ENCODE data around the gene ERBB4.

ERBB4 gene

DNA sequence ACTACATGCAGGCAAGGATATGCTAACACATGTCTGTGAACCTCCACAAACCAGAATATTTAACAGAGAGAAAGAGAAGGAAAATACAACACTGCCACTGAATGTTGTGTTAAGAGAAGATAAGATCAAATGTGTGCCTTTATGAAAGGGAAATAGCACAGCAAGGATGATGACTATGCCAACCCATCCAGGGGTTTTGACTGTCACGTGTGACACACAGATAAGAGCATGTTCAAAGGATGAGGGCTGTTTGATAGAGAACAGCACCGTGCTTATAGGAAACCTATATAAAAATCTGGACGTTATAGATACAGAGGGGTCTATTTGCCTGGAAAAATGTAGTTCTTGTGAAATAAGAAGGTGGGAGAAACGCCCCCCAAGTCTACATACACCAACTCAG is 1070.4 kb downstream of the ERBB4 start:
- DNase-seq (ENCODE audit: low read depth) = no peak

DNA sequence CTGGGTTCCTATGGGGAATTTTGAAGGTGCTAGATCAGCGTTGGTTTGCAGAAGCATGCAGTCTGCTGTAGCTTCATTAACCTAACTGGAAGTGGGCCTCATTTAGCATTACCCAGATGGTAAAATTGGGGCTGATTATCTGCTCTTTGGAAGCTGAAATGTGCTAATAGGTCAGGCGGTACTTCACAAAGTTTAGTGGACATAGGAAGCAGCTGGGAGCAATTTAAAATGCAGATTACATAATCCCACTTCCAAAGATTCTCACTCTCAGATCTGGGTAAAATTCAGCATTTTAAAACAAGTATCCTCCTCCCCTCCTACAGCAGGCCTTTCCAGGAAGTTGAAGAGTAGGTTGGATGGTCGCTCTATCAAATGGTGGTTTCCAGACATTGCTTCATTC is 1075.2 kb downstream of the ERBB4 start:
- no peak for DNase-seq (ENCODE audit: low read depth)

DNA sequence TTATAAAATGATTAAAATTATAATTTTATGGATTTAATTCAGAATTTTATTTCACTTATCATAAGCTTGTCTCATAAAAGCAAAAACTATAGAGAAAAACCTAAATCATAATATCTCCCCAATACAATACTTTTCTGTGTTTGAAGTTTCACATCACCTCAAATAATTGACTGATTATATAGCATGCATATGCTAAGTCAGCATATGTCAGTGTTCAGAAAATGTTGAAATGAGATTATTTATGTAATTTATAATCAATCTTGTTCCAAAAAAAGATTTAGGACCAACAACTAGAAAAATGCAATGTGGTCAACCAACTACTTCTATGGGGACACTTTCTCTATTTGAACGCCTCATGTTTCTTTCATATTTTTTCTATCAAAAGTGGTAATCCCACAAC is 1079.6 kb downstream of the ERBB4 start:
- DNase-seq (ENCODE audit: low read depth) = no peak

DNA sequence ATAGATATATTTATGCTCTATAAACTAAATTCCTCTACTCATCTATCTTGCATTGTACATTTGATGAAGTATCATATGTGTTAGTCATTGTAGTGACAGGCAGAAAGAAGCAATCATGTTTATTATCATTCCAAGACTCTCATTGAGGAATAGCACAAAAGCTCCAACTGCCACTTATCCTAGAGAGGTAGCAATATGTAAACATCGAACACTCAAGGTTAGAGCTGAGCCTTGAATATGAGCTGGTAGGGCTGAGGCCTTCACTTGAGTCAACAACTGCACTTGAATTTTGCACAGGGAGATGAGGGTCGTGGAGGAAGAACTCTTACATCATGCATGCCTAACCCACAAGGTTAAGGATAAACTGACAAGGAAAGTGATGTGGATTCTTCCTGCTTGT is 1081.3 kb downstream of the ERBB4 start:
- DNase-seq (ENCODE audit: low read depth) = no peak

DNA sequence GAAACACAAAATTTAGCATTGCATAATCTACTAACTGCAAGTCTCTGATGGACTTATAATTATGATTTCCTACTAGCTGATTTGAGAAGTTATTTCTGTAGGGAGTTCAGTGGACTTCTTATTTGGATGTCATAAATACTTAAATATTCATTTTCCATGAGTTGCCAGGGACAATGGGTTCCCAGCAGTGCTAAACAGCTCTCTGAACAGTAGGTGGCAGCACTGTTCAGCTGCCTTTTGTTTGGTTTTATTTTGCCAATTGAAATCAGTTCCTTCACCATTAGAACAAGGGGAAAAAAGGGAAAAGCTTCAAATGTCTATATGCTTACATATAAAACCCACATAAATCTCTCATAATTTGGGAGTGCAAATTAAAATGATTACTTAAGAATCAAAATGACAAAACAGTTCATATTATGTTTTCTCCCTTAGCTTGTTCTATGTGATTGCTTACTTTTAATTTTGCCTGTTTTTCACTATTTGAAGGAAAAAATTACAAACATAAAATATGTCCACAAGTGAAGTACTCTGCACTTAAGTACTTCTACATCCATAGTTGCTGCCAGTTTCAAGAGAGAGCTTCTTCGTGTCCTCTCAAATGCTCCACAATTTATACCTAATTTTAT is 1083.3 kb downstream of the ERBB4 start:
- DNase-seq (ENCODE audit: low read depth) = no peak

DNA sequence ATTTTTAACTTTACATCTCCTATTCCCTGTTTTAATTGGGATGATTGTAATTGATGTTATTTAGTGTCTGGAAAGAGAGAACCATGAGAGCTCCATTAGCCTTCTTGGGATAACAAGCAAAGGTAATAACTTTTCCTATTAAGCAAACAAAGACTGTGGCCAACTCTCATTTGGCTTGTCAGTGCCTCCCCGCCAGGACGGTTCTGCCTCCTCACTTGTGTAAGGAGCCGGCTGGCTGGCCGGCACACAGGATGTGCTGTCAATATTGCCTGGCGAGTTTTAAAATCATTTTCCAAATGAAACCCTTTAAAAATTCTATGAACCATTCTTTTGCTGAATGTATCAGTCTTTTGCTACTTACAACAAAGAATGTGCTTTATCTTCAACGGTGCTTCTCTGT is 1083.9 kb downstream of the ERBB4 start:
- DNase-seq (ENCODE audit: low read depth) = no peak

DNA sequence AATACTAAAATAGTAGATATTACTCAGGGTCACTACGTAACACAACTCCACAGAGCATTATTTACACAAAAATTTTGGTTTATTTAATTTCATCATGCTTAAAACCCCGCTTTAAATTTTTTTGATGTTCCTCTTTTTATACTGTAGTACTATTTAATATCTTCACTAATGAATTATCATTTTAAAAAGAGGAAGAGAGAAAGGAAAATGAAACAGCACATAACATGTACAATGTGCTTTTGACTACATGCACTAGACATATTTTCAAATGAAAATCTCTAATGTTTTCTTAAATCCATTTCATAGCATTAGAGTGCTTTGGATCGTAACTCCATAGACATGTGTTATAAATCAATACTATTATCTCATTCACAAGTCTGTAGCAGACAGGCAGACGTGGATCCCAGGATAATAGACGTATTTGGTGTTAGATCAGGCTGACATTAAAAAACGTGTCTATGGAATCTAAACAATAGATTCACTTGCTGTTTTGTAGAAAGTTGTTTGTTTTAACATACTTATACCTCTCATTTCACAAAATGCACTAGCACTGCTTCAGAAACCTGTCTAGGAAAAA is 1085.2 kb downstream of the ERBB4 start:
- no peak for DNase-seq (ENCODE audit: low read depth)

DNA sequence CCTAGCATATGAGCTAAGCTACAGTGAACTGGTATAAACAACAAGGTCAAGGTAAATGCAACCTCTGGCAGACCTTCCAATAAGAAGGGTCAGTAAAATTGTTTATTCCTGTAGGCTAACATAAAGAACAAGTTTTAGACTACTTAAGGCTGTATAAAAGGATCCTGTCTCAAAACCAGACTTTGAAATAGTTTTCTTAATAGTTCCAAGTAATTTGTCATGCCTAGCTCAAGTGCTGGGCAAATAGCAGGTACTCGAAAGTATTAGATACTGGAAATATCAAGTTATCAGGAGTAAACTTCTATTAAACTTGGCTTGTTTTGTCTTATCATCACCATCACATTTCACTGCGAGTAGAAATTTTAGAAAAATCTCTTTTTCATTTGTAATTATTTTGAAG is 1087.0 kb downstream of the ERBB4 start:
- DNase-seq (ENCODE audit: low read depth) = no peak

DNA sequence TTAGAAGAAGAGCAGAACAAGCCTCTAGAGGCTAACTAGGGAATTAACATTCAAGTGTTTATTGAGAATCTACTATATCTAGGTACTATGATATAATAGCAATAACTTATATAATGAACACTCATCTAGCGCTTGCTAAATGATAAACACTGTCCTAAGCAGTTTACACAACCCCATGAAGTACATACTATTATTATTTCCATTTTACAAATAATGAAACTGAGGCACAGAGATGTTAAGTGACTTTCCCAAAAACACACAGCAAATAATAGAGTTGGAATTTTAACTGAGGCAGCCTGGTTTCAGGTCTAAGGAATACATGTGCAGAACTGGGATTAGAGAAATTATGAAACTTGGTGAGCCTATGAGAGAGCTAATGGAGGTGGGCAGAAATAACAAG is 1088.8 kb downstream of the ERBB4 start:
- DNase-seq (ENCODE audit: low read depth) = no peak

DNA sequence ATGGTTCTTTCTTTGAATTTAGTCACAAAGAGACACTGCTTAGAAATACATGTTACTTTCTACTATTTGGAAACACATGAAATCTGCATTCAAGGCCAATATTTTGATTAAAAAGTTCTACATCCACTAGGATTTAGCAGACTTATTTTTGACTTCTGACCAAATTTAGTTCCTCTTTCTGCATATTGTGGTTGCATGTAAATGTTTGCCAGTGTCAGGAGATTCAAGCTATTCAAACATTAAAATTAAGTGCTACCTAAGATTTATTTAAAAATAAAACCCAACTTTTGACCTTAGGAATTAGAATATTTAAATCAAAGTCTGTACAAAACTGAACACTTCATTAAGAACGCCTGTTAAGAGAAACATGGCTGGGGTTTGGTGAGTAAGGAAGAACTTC is 1091.1 kb downstream of the ERBB4 start:
- DNase-seq (ENCODE audit: low read depth) = no peak

DNA sequence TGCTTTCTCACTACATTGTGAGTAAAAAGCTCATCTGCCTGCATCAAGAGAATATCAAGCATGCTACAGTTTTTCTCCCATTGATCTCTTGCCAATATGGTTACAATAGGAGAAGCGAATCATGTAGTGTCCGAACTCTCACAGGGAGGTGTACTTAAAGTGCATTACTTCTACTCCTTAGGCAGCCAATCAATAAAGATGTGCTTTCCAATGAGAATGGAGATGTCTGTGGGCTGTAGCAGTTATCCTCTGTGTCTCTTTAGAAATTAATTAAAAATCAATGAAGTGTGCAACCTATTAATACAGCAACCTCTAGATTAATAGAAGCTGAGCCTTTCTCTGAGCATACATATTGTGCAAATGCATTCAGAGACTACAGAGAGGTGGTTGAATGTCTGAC is 1098.5 kb downstream of the ERBB4 start:
- DNase-seq (ENCODE audit: low read depth) = no peak

DNA sequence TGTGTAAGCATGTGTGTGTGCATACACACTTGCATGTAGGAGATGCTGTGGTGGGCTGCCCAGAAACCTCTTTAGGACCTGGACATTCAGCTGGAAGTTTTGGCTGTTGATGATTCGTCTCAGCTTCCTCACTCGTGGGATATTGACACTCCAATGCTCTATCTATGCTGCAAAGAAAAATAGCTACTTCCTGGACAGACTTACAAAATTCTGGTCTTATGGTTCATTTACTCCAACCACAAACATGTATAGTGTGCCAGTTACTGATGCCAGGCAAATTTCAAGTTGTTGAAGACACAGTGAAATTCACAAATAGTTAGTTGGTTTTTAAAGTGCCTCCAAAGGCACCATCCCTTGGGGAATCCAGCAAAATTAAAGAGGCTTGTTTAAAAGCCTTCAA is 1099.6 kb downstream of the ERBB4 start:
- DNase-seq (ENCODE audit: low read depth) = no peak

DNA sequence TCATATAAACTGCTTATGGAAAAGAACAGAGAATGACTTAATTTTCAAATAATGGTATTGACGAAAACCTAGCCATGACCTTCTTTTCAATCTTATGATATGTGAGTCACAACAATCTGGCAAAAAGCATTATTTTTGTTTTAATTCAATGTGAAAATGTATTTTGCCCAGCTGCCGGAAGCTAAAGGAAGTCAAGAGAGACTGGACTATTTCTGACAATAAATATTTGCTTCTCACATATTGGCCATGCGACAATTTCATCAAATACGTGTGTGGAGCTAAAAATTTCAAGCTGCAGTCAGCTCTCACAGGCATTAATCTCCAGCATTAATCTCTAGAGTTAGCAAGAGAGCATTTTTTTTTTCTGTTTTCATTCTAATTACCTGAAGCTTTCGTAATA is 1101.2 kb downstream of the ERBB4 start:
- no peak for DNase-seq (ENCODE audit: low read depth)

DNA sequence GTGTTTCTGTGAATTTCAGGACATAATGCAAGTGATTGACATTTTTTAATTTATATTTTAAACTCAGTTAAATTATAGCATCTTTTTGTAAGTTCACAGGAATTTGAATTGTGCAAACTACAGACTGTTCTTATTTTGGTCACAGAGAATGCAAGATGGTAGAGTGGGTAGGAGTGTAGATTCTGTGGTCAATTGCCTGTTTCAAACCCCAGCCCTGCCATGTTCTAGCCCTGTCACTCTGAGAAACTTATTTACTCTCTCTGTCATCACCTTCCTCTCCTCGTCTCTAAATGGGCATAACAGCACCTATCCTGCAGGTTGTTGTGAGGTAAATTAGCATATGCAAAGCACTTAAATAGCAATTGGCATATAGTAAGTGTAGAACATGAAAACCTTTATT is 1102.4 kb downstream of the ERBB4 start:
- DNase-seq (ENCODE audit: low read depth) = no peak

DNA sequence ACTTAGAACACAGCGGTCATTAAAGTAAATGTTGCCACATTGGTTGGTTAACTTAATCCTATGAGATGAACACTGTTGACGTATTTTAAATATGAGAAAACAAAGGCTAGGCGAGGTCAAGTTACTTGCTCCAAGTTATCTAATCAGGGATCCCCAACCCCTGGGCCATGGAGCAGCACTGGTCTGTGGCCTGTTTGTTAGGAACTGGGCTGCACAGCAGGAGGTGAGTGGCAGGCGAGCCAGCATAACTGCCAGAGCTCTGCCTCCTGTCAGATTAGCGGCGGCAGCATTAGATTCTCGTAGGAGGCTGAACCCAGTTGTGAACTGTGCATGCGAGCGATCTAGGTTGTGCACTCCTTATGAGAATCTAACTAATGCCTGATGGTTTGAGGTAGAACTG is 1103.3 kb downstream of the ERBB4 start:
- DNase-seq (ENCODE audit: low read depth) = no peak

DNA sequence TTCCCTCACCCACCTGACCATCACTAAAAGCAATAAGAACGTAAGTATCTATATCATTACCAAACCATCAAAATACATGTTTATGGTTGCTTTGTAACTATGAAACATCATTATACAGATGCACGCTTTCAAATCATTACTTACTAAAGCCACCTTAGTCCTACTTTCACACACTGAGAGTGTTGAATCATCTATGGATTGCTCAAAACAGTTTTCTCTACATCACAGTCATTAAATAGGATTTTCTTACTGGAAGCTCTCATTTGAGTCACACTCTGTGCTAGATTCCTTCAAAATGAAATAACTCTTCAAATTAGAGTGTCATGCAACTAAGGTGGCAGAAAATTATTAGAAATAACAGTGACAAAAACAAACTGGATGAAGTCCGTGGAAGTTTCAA is 1103.8 kb downstream of the ERBB4 start:
- DNase-seq (ENCODE audit: low read depth) = no peak

DNA sequence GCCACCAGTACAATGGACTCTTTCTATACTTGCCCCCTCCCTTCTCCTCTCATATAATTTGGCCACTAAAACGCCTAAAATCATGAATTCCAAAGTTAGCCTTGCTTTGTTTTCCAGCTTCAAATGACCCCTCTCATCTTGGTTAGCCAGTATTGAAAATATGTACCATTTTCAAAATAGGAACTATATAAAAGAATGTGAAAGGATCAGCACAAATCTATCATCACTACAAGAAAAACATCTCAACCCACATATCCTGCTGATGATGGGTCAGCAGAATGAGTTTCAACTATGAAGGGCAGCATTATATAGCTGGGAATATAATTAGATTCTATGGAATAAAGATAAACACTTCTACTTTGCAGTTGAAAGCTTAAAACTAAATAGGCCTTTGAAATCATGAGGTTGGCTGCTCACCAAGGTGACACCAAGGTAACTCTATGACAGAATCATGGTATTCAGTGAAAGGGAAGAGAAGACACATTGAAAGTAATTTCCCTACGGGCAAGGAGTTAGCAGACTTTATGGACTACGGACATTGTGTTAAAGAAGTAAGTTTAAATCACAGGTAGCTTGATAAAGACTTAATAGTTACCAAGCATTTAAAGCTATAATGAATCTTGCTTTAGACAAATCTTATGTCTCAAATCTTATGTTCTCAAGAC is 1109.2 kb downstream of the ERBB4 start:
- DNase-seq (ENCODE audit: low read depth) = no peak

DNA sequence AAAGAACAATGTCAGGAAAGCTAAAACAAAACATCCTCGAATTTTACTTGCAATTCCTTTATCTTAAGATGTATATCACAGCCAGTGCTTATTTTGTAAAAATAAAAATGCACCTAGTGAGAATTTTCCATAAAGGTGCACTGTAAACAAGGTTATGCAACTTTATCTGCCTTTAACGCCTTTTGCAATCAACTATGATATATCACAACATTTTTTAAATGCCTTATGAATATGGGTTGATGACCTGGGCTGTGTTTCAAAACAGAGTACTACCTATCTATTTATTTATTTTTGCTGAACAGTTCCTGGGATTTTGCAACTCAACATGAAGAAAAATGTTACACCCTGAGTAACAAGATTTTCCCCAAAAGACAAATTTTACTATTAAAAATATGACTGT is 1112.4 kb downstream of the ERBB4 start:
- DNase-seq (ENCODE audit: low read depth) = no peak

DNA sequence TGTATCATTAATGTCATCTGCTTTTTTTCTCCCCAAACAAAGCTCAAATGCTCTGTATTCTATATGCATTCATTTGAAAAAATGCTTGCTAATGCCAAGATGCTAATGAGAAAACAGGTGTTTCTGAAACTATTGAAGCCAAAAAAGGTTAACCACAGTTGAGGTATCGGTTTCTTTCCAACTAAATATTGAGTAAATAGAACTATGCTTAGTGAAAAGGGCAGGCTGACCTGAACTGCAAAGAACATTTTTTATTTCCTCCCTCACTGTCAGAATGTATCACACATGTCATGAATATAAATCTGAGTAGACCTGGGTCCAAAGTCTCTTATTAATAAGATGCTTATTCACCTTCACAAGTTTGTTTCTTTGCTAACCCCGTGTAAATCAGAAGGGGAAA is 1115.6 kb downstream of the ERBB4 start:
- DNase-seq (ENCODE audit: low read depth) = no peak

DNA sequence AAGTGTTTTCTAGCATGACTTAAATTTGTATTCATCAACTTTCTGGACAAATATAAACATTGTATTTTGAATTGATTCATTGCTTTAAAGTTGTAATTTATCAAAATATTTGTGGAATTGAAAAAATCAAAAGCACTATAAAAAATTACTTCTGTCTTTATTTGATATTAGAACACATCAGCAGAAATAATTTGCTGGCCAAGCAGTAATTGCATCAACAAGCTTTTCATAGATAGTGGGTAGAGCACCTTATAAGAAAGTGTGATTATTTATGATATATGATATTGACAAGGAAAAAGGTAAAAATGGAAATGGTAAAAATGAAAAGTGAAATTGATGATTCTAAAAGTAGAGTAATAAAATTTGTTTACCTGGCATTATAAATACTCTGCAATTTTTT is 1121.1 kb downstream of the ERBB4 start:
- DNase-seq (ENCODE audit: low read depth) = no peak

DNA sequence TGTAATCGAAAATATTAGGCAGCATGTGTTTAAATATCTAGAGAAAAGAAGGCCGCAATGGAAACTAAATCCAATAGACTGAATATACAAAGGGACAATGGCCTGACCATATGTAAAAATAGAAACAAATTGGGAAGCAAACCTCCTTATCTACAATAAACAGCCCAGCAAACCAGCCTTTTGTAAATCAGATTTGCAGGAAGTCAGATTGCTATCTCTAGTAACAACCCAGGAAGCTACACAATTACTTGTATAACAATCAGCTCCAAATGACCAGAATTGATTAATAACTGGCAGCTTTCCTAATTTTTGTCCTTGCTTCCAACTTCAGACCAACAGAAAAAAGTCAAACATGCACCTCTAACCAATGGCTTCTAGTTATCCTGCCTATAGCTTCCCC is 1122.2 kb downstream of the ERBB4 start:
- no peak for DNase-seq (ENCODE audit: low read depth)

DNA sequence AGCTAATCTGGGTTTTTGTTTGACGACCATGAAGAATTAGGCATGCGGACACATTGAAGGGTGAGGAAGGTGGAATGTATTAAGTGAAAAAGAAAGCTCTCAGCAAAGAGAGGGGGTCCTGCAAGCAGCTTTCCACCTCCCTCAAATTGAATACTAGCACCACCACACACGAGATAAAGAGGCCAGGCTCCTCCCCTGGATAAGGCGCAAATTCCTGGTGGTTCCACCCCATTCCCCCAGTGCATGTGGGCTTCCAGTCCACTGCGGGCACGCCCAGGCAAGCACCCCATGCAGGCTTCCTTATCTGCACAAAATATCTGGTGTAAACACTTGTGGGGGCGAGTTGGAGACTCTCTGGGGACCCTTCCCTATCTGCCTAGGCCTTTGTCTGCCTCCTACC is 1124.9 kb downstream of the ERBB4 start:
- no peak for DNase-seq (ENCODE audit: low read depth)

DNA sequence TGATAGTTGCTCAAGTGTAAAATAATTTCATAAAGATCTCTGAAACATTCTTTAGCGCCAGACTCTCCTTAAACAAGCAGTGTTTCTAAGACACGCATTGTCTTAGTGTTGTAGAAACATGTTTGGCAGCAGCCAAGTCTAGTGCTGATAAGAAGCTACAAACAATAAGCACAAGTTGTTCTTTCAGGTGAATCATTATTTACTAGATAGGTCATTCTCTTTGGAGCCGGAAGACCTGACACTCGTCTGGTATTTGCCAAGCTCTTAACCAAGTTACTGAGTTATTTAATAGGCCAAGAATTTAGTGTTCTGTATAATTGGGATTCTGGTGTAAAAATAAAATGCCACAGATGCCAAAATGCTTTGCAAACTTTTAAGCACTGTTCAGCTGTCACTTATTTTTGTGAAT is 1130.1 kb downstream of the ERBB4 start:
- no peak for DNase-seq (ENCODE audit: low read depth)

DNA sequence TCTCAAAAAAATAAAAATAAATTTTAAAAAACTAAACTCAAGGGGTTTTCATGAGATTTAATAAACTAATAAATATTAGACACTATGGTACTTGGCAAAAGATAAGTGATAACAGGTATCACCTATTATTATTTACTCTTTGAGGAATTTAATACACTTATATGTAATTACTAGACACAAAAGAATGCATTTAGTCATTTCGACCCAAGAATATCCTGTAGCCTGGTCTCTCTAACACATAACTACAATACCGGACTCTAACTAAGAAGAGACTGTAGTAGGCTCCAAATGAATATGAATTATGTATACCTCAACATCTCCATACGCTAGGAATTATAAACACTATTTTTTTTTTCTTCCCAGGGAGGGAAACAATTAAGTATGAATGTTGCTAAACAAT is 1131.5 kb downstream of the ERBB4 start:
- no peak for DNase-seq (ENCODE audit: low read depth)

Data from stimulated activated CD4-positive, alpha-beta T cell treated with anti-CD3 and anti-CD28 coated beads, Interleukin-2, amount 100 ng/mL, for 4 hours (primary cell).